Adrenal gland (tissue), 12 donors: ENCODE results near the gene UBTF. TPM values are rescaled to one million over a fixed set of nuclear protein-coding genes. Genes with fewer than 3 reads are reported as not detected.

Experiments used
- DNase-seq, 7 donors: peaks; one replicate each; pipeline ENCODE4 v3.0.0-alpha.2; 2019 to 2020
- H3K27ac ChIP-seq, 5 donors: fragments of 200-600 bp; sonication (generic) in 4 of 5; 1 replicate in 3 of 5; 2 replicates in 2 of 5; pipeline versions ENCODE4 v1.5.1 to v1.8.0; 2016 to 2020; ENCODE audit warnings: mild to moderate bottlenecking in 1 of 5
- H3K27me3 ChIP-seq: fragments of 200-600 bp; 2 replicates; pipeline ENCODE4 v1.8.0; 2021
- H3K36me3 ChIP-seq, 2 donors: fragments of 200-600 bp; replicated peaks in 1 of 2; 1 replicate in 1 of 2; 2 replicates in 1 of 2; pipeline versions ENCODE4 v1.5.1 to v1.8.0; 2018 to 2022
- H3K4me1 ChIP-seq, 2 donors: fragments of 200-600 bp; replicated peaks in 1 of 2; 1 replicate in 1 of 2; 2 replicates in 1 of 2; pipeline versions ENCODE4 v1.5.1 to v1.8.0; 2018 to 2021
- H3K4me3 ChIP-seq, 4 donors: fragments of 200-600 bp; sonication (generic) in 3 of 4; one replicate each; pipeline ENCODE4 v1.5.1; 2016 to 2018
- H3K9me3 ChIP-seq, 3 donors: fragments of 200-600 bp; sonication (generic) in 1 of 3; replicated peaks in 1 of 3; 1 replicate in 2 of 3; 2 replicates in 1 of 3; pipeline versions ENCODE4 v1.5.1 to v1.8.0; 2016 to 2021
- CTCF ChIP-seq, 6 experiments: fragments of 450-650 bp in 4 of 6; fragments of 200-600 bp in 2 of 6; sonication (generic) in 1 of 6; IDR thresholded peaks; 1 replicate in 5 of 6; 2 replicates in 1 of 6; pipeline versions ENCODE4 v1.5.1 to v1.8.0; 2016 to 2021; ENCODE audit warnings: antibody characterized with exemption in 6 of 6, mild to moderate bottlenecking in 2 of 6, moderate library complexity in 1 of 6
- POLR2A ChIP-seq, 2 donors: fragments of 450-650 bp; IDR thresholded peaks; one replicate each; pipeline ENCODE4 v1.6.1; 2017; ENCODE audit warnings: antibody characterized with exemption in 2 of 2, mild to moderate bottlenecking in 2 of 2, moderate library complexity in 1 of 2
- WGBS, 4 donors: extraction: QIAGEN DNeasy Blood & Tissue Kit in 2 of 4; methylation state at CpG; one replicate each; pipeline versions ENCODE4 v1.1.5 to v1.1.7; 2013 to 2017; 5-methylcytosine and 5-hydroxymethylcytosine counted together
- intact Hi-C, 2 donors: fragments of 100-400 bp; cut with DNase I; formaldehyde crosslinking; loops; one replicate each; pipeline versions ENCODE4 v1.14.1 to v1.15.0; 2022 to 2023
- microRNA-seq, 3 donors: library from miRNA; unstranded; fragments of <30 nt; microRNA quantifications; one replicate each; pipeline ENCODE4, GENCODE V29; 2017 to 2020
- polyA plus RNA-seq, 3 donors: library from polyadenylated mRNA; stranded (reverse); fragments of 200-250 nt in 2 of 3; fragments of 350-450 nt in 1 of 3; fragmentation: Illumina TruSeq in 1 of 3; extraction: RNeasy Lipid Tissue Mini Kit (QIAGEN cat#74804) in 1 of 3; gene quantifications; one replicate each; pipeline ENCODE4 v1.2.3, GENCODE V29; 2013 to 2014
- small RNA-seq, 2 donors: library from RNA; depleted of rRNA; stranded (forward); fragments of <200 nt; gene quantifications; one replicate each; pipeline ENCODE3, GENCODE V24; 2016
- total RNA-seq, 9 donors: library from RNA; depleted of rRNA in 4 of 9; stranded (reverse); fragments of >200 nt in 4 of 9; fragments of 120-200 nt in 1 of 9; fragmentation: NEBNext Ultra II Directional in 1 of 9; extraction: Animal tissue kit (Norgen Biotek cat#: 25700) in 1 of 9; gene quantifications; one replicate each; pipeline versions ENCODE4 v1.1.0 to v1.2.4, GENCODE V29; 2013 to 2023
- donor health status: healthy with polysubstance abuse.
- donor health status: Bipolar disorder and iron deficiency.
- donor health status: DM: yes; HTN: yes; CAD: no.
- donor health status: DM: no; HTN: no; CAD: no.
- donor health status: DM: no; HTN: no; CAD: no.
- donor health status: DM: yes; HTN: yes; CAD: no.

The UBTF gene
- total and polyA plus RNA-seq, 12 donors: 37.1 to 92.6 (median 64.3) TPM

- WGBS, 4 donors: 93 to 100% (median 98%) methylated on average over 1 of the region's 1 CpG
- no peaks in the 10 kb centered on the region for H3K36me3 ChIP-seq
- no peaks in the 10 kb centered on the region for H3K4me1 ChIP-seq
- no peaks in the 10 kb centered on the region for H3K9me3 ChIP-seq
- no peak overlapping the region for H3K27ac ChIP-seq
- intact Hi-C loops: loop anchor here in 1 of 2 donors (10.0 kb wide), 1 partner anchor 220 kb away; the partner anchor contains the start of gene PPY
- no peaks in the 10 kb centered on the region for H3K27me3 ChIP-seq
- DNase-seq: no peak
- TF ChIP-seq CTCF (IDR thresholded peaks at IDR 0.05) (no peak), POLR2A (IDR thresholded peaks at IDR 0.05) (no peak)
- H3K4me3 ChIP-seq: no peak overlapping the region
Measured at GRCh38 chr17:44164476-44164875, 55.0 kb downstream of the UBTF start.

DNA sequence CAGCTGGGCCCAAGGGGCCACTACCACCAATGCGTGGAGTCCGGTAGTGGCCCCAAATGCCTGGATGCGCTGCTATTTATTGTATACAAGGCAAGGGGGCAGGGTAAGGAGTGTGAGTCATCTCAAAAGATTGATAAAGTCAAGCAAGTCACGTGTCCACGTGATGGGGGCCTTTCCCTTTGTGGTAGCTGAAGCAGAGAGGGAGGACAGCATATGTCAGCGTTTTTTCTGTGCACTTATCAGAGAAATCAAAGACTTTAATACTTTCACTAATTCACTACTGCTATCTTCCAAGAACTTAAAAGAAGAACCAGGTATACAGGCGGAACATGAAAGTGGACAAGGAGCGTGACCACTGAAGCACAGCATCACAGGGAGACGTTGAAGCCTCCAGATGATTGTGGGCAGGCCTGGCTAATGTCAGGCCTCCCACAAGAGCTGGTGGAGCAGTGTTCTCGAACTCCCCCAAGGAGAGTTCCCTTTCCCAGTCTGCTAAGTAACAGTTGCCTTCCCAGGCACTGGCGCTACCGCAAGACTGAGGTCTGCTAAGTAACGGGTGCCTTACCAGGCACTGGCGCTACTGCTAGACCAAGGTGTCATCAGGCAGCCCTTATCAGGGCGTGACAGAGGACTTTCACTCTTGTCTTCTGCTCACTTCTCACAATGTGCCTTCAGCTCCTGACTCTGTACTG, 59.8 kb downstream of the UBTF start:
- no peaks in the 10 kb centered on the region for H3K9me3 ChIP-seq
- no peaks in the 10 kb centered on the region for H3K27me3 ChIP-seq
- no peak overlapping the region for H3K4me3 ChIP-seq
- no peak overlapping the region for H3K27ac ChIP-seq
- no peaks in the 10 kb centered on the region for H3K36me3 ChIP-seq
- 83 to 90% (median 86%) methylated on average over 14 to 15 of the region's 15 CpGs for WGBS, 4 donors
- no peak for DNase-seq
- intact Hi-C loops: loop anchor here in 1 of 2 donors (10.0 kb wide), 1 partner anchor 215 kb away; the partner anchor contains the start of gene PPY
- TF ChIP-seq CTCF (IDR thresholded peaks at IDR 0.05): no peak
- no peak for TF ChIP-seq POLR2A (IDR thresholded peaks at IDR 0.05)
- H3K4me1 ChIP-seq: no peaks in the 10 kb centered on the region

DNA sequence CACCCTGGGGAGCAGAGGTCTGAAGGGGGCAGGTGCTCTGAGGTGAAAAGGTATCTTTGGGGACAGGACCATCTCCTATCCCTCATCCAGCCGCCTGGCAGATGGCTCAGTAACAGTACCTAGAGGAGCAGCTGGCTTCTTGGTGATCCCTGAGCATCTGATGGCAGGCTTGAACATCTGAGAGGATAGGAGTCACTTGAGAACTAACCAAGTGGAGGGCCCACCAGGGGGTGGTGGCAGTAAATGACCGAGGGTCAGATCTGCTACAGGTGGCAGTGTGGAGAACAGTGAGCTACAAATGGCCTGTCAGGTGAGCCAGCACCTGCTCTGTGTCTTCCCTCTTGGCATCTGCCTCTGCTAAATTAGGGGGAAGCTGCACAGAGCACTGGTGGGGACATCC, 64.0 kb downstream of the UBTF start:
- Histone ChIP-seq H3K4me1 (no peaks in the 10 kb centered on the region), H3K36me3 (no peaks in the 10 kb centered on the region), H3K27ac (no peak overlapping the region), H3K27me3 (no peaks in the 10 kb centered on the region), H3K9me3 (no peaks in the 10 kb centered on the region), H3K4me3 (no peak overlapping the region)
- no peak for DNase-seq
- WGBS, 4 donors: 88 to 97% (median 90%) methylated on average over 2 of the region's 2 CpGs
- intact Hi-C loops: no loop called here
- no peak for TF ChIP-seq POLR2A (IDR thresholded peaks at IDR 0.05)
- TF ChIP-seq CTCF (IDR thresholded peaks at IDR 0.05): no peak

Small RNA genes lying within 50 kb of the gene (microRNA-seq; reads per million reads assigned to microRNA genes)
- 0 to 3.4 (median 1.5) reads per million in 3 donors for gene MIR6782

Small RNA genes lying within 50 kb of the gene (small RNA-seq; reads per million reads assigned to genes)
- gene MIR6782: 0 to 0.24 reads per million in 2 donors

Other genes starting within 250 kb of the UBTF start
- 1 to 10 TPM in 6 of 9 donors, under 1 TPM in 3; 0.22 to 4.4 (median 1.2) TPM for gene NAGS, start 215.1 kb downstream of the UBTF start, total RNA-seq
- gene NAGS, start 215.1 kb downstream of the UBTF start, polyA plus RNA-seq: under 1 TPM; 0.37 to 0.88 (median 0.72) TPM
- gene TMEM101, start 204.7 kb downstream of the UBTF start, total RNA-seq: 10 to 100 TPM; 20.4 to 52.5 (median 37.2) TPM
- gene TMEM101, start 204.7 kb downstream of the UBTF start, polyA plus RNA-seq: 10 to 100 TPM; 12.4 to 19.1 (median 12.7) TPM
- gene LSM12, start 153.0 kb downstream of the UBTF start, total RNA-seq: 10 to 100 TPM; 19.8 to 53.0 (median 37.7) TPM
- gene LSM12, start 153.0 kb downstream of the UBTF start, polyA plus RNA-seq: 10 to 100 TPM; 28.9 to 54.7 (median 37.0) TPM
- gene G6PC3, start 148.9 kb downstream of the UBTF start, total RNA-seq: 100 to 1,000 TPM in 2 of 9 donors, 10 to 100 TPM in 7; 51.2 to 114 (median 80.6) TPM
- 100 to 1,000 TPM in 2 of 3 donors, 10 to 100 TPM in 1; 95.0 to 254 (median 207) TPM for gene G6PC3, start 148.9 kb downstream of the UBTF start, polyA plus RNA-seq
- 100 to 1,000 TPM in 3 of 9 donors, 10 to 100 TPM in 6; 15.1 to 144 (median 71.7) TPM for gene HDAC5, start 96.0 kb downstream of the UBTF start, total RNA-seq
- 100 to 1,000 TPM in 1 of 3 donors, 10 to 100 TPM in 1, 1 to 10 TPM in 1; 4.8 to 102 (median 83.0) TPM for gene HDAC5, start 96.0 kb downstream of the UBTF start, polyA plus RNA-seq
- 1 to 10 TPM in 3 of 9 donors, under 1 TPM in 5, not detected in 1; 0.49 to 2.6 (median 0.91) TPM for gene HROB, start 77.7 kb downstream of the UBTF start, total RNA-seq
- 1 to 10 TPM in 2 of 3 donors, under 1 TPM in 1; 0.42 to 2.6 (median 1.5) TPM for gene HROB, start 77.7 kb downstream of the UBTF start, polyA plus RNA-seq
- under 1 TPM in 7 of 9 donors, not detected in 2; 0.22 to 0.83 (median 0.39) TPM for gene ASB16, start 49.0 kb downstream of the UBTF start, total RNA-seq
- under 1 TPM; 0.13 to 0.48 (median 0.16) TPM for gene ASB16, start 49.0 kb downstream of the UBTF start, polyA plus RNA-seq
- 10 to 100 TPM; 21.8 to 48.6 (median 38.7) TPM for gene TMUB2, start 32.7 kb downstream of the UBTF start, total RNA-seq
- 10 to 100 TPM; 22.8 to 89.3 (median 79.1) TPM for gene TMUB2, start 32.7 kb downstream of the UBTF start, polyA plus RNA-seq
- 10 to 100 TPM; 21.3 to 61.4 (median 48.9) TPM for gene ATXN7L3, start 19.8 kb downstream of the UBTF start, total RNA-seq
- 10 to 100 TPM; 19.6 to 81.4 (median 47.1) TPM for gene ATXN7L3, start 19.8 kb downstream of the UBTF start, polyA plus RNA-seq
- gene SLC4A1, start 48.5 kb upstream of the UBTF start, total RNA-seq: 1 to 10 TPM in 2 of 9 donors, under 1 TPM in 2, not detected in 5; 0.15 to 8.5 (median 0.70) TPM
- gene SLC4A1, start 48.5 kb upstream of the UBTF start, polyA plus RNA-seq: under 1 TPM in 2 of 3 donors, not detected in 1; 0.13 to 0.16 TPM
- 10 to 100 TPM in 3 of 9 donors, 1 to 10 TPM in 6; 1.6 to 26.4 (median 8.8) TPM for gene RUNDC3A, start 88.9 kb upstream of the UBTF start, total RNA-seq
- 100 to 1,000 TPM in 1 of 3 donors, 10 to 100 TPM in 2; 19.3 to 133 (median 38.5) TPM for gene RUNDC3A, start 88.9 kb upstream of the UBTF start, polyA plus RNA-seq
- 100 to 1,000 TPM; 112 to 192 (median 157) TPM for gene SLC25A39, start 105.1 kb upstream of the UBTF start, total RNA-seq
- 100 to 1,000 TPM in 2 of 3 donors, 10 to 100 TPM in 1; 100.0 to 262 (median 236) TPM for gene SLC25A39, start 105.1 kb upstream of the UBTF start, polyA plus RNA-seq
- gene GRN, start 125.6 kb upstream of the UBTF start, total RNA-seq: 100 to 1,000 TPM in 8 of 9 donors, 10 to 100 TPM in 1; 79.0 to 721 (median 415) TPM
- gene GRN, start 125.6 kb upstream of the UBTF start, polyA plus RNA-seq: 100 to 1,000 TPM in 1 of 3 donors, 10 to 100 TPM in 2; 91.7 to 111 (median 93.0) TPM
- 1 to 10 TPM in 7 of 9 donors, under 1 TPM in 2; 0.79 to 5.4 (median 2.6) TPM for gene FAM171A2, start 144.2 kb upstream of the UBTF start, total RNA-seq
- 1 to 10 TPM in 1 of 3 donors, under 1 TPM in 2; 0.13 to 2.7 (median 0.54) TPM for gene FAM171A2, start 144.2 kb upstream of the UBTF start, polyA plus RNA-seq
- 1 to 10 TPM in 3 of 9 donors, under 1 TPM in 5, not detected in 1; 0.06 to 3.2 (median 0.72) TPM for gene ITGA2B, start 170.0 kb upstream of the UBTF start, total RNA-seq
- gene ITGA2B, start 170.0 kb upstream of the UBTF start, polyA plus RNA-seq: 1 to 10 TPM in 1 of 3 donors, under 1 TPM in 2; 0.07 to 1.7 (median 0.88) TPM